AG08396 (cell line): ENCODE measurements around the gene S1PR4.
"Not testable (repeated sequence)": the region's sequence is repeated elsewhere in the genome, so short reads cannot be mapped to it uniquely, and the experiment has no call there.

Source experiments
- DNase-seq: peaks from one replicate; pipeline ENCODE4 v3.0.0; 2012; ENCODE audit warnings: low spot score, mixed read lengths

The S1PR4 gene

DNA sequence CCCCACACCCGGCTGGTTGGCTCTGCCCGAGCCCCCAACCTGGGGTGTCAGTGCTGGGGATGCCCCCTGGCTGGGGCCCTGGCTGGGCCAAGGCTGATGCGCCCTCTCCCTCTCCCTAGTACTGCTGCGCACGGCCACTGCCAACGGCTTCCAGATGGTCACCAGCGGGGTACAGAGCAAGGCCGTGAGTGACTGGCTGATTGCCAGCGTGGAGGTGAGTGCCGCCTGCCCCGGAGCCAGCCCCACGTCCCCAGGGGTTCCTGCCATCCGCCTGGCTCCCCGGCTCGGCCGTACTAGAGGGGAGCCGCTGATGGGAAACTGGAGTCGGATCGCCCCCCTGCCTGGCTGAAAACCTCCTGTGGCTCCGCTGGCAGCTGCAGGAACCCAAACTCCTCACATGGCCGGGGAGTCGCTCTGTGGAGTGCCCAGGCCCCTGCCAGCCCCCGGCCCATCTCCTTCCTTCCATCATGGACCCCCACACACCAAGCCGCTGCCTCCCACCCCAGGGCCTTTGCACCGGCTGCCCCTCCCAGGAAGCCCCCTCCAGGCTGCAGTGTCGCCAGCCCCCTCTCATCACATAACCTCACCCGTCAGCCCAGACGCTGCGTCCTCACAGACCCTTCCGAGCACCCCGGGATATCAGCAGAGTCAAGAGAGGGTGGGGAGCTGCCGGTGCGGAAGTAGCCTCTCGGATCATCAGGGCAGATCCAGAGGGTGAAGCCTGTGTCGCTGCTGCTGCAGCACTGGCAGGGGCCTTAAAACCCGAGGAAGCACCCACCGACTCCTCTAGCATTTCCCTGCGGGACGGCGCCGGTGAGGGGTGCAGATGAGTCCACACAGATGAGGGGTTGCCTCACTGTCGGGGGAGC, 17.7 kb downstream of the S1PR4 start:
- no peak for DNase-seq

DNA sequence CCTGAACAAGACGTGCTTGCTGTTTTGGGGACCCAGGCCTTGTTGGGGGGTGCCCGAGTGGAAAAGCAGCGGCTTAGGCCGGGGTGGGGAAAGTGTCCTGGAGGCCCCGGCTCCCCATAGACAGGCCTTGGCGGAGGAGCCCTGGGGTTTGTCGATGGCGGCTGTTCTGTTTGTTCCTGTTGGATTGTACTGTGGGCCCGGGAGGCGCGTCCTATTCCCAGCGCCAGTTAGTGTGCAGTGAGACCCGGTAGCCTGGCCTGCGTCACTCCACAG, 18.3 kb downstream of the S1PR4 start:
- no peak for DNase-seq

GRCh38 chr19:3198901-3199700, 20.5 kb downstream of the S1PR4 start:
- no peak for DNase-seq

DNA sequence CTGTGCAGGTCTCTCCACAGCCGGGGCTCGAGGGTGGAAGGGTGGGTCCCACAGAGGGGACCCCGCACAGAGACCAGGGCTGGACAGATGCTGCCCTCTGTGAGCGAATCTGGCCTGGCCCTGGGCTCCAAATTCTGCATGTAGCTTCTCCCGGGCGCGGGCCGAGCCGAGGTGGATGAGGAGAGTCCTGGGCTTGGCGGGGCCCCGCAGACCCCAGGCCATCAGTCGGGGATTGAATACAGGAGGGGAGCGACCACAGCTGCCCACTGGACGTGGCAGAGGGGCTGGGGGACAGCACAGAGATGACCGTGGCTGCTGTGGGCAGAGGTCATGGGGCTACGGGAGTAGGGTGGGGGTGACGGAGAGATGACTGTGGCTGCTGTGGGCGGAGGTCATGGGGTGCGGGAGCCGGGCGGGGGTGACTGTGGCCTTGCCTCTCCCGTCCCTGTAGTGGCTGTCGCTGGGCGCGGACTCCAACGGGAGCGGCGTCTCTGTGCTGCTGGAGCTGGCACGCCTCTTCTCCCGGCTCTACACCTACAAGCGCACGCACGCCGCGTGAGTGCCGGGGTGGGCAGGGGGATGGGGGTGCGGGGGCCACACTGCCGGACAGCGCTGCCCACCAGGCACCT, 22.6 kb downstream of the S1PR4 start:
- DNase-seq = no peak

- DNase-seq = no peak
Measured at GRCh38 chr19:3201911-3202310, 23.3 kb downstream of the S1PR4 start.

DNA sequence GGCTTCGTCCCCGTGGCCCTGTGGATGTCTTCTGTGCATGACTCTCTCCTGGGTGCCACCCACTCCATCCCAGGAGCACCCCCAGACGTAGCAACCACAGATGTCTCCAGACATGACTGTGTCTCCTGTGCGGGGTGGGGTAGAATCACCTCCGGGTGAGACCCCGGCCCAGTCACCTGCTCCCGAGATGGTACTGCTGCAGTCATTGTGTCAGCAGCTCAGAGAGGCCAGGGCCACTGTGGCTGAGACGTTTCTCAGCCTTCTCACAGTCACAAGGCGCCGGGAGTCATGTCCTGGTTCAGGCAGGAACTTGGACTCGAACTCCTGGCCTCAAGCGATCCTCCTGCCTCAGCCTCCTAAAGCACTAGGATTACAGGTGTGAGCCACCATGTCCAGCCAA, 23.8 kb downstream of the S1PR4 start:
- DNase-seq = no peak

GRCh38 chr19:3202895-3203294, 24.3 kb downstream of the S1PR4 start:
- DNase-seq = not testable (repeated sequence)

- no peak for DNase-seq
Measured at GRCh38 chr19:3203805-3204645, 25.5 kb downstream of the S1PR4 start.

- no peak for DNase-seq
Measured at GRCh38 chr19:3204646-3205275, 26.2 kb downstream of the S1PR4 start.

GRCh38 chr19:3206216-3206953, 27.8 kb downstream of the S1PR4 start:
- DNase-seq = no peak

- no peak for DNase-seq
Measured at GRCh38 chr19:3207461-3208242, 29.1 kb downstream of the S1PR4 start.

DNA sequence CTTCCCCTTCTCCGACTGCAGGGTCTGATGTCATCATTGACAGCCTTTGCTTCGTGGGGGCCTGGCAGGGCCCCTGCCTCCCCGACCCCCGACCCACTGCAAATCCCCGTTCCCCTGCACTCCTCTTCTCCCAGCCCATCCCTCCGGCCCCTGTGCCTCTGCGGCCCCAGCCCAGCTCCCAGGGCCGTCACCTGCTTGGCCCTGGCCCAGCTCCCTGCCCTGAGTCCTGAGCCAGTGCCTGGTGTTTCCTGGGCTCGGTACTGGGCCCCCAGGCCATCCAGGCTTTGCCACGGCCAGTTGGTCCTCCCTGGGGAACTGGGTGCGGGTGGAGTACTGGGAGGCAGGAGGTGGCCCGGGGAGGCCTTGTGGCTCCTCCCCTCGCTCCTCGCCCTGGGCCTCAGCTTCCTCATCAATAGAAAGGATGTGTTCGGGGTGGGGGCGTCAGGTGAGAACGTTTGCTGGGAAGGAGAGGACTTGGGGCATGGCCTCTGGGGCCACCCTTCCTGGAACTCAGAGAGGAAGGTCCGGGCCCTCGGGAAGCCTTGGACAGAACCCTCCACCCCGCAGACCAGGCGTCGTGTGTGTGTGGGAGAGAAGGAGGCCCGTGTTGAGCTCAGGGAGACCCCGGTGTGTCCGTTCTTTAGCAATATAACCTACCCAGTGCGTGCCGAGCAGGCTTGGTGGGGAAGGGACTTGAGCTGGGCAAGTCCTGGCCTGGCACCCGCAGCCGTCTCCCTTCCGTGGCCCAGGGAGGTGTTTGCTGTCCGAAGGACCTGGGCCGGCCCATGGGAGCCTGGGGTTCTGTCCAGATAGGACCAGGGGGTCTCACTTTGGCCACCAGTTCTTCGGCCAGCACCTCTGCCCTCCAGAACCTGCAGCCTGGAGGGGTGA, 30.0 kb downstream of the S1PR4 start:
- DNase-seq = no peak

GRCh38 chr19:3210347-3211017, 31.9 kb downstream of the S1PR4 start:
- peak; percentile 82 for DNase-seq

DNA sequence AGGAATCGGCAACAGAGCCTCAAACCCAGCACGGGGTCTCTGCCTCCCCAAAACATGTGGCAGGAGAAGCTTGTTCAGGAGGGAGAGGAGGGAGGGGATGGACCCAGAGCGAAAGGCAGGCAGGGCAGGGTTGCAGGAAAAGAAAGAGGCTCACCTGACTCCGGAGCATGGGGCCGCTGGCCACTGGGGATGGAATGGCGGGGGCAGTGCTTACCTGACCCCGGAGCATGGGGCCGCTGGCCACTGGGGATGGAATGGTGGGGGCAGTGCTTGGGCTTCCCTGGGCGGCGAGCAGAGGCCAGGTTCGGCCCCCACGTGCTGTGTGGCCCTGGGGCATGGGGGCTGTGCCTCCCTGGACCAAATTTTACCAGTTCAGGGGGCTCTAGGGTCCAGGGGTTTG, 32.6 kb downstream of the S1PR4 start:
- no peak for DNase-seq

DNA sequence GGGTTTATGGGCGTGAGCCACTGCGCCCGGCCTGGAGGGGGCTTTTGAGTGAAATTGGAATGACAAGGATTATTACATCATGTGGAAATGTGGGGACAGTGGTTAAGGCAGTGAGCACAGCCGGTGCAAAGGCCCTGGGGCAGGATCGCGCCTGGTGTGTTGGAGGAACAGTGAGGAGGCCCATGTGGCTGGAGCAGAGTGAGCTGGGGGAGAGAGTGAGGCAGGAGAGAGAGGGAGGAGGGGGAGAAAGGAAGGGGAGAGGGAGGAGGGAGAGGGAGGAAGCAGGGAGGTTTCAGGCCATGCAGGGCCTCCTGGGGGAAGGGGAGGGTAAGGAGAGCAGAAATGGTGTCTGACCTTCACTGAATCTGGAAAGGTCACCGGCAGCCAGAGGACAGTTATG, 34.6 kb downstream of the S1PR4 start:
- DNase-seq = no peak

- DNase-seq = no peak
Measured at GRCh38 chr19:3216874-3217273, 38.3 kb downstream of the S1PR4 start.

DNA sequence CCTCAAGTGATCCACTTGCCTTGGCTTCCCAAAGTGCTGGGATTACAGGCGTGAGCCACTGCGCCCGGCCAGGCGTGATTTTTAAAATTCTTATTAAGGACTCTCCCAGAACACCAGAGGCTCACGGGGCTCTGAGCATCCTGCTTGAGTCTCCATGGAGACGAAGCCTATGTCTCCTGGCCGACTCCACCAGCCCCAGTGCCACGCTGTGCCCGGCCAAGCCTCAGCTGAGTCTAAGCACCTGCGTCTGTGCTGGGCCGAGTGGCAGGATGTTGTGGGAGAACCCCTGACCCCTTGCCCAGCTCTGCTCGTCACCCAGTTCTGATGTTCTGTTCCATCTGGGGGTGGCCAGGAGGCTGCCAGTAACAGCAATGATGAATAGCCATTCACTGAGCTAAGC, 42.0 kb downstream of the S1PR4 start:
- no peak for DNase-seq

DNA sequence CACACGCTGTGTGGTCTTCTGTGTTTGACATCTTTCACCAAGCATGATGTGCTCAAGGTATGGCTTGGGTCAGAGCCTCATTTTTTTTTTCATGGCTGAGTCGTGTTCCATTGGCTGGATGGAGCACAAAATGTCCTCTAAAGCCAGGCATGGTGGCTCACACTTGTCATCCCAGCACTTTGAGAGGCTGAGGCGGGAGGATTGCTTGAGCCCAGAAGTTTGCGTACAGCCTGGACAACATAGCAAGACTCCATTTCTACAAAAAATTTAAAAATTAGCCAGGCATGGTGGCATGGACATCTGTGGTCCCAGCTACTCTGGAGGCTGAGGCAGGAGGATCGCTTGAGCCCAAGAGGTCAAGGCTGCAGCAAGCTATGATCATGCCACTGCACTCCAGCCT, 43.0 kb downstream of the S1PR4 start:
- not testable (repeated sequence) for DNase-seq

GRCh38 chr19:3222709-3223108, 44.1 kb downstream of the S1PR4 start:
- DNase-seq = no peak
